Measurements from ENCODE around the gene ABLIM2. TPM values are rescaled to one million over a fixed set of nuclear protein-coding genes. Genes with fewer than 3 reads are reported as not detected.

The ABLIM2 gene
- total RNA-seq, 2 donors from 2014 or later, result 2.6 to 7.3 TPM

- H3K27me3 ChIP-seq (replicated peaks; ENCODE audit: insufficient read depth), result no peaks in the 10 kb centered on the region
- 86% methylated on average over 23 of the region's 23 CpGs for WGBS
- intact Hi-C loops (cut with DNase I), result no loop called here
- no peak for DNase-seq (ENCODE audit: low spot score)
- no peaks in the 10 kb centered on the region for H3K36me3 ChIP-seq
- H3K4me3 ChIP-seq, result no peak overlapping the region
- no peaks in the 10 kb centered on the region for H3K4me1 ChIP-seq (replicated peaks)
- H3K9me3 ChIP-seq, result no peaks in the 10 kb centered on the region
- TF ChIP-seq POLR2AphosphoS5 (IDR thresholded peaks at IDR 0.05), result no peak
- TF ChIP-seq, protein P1, sequence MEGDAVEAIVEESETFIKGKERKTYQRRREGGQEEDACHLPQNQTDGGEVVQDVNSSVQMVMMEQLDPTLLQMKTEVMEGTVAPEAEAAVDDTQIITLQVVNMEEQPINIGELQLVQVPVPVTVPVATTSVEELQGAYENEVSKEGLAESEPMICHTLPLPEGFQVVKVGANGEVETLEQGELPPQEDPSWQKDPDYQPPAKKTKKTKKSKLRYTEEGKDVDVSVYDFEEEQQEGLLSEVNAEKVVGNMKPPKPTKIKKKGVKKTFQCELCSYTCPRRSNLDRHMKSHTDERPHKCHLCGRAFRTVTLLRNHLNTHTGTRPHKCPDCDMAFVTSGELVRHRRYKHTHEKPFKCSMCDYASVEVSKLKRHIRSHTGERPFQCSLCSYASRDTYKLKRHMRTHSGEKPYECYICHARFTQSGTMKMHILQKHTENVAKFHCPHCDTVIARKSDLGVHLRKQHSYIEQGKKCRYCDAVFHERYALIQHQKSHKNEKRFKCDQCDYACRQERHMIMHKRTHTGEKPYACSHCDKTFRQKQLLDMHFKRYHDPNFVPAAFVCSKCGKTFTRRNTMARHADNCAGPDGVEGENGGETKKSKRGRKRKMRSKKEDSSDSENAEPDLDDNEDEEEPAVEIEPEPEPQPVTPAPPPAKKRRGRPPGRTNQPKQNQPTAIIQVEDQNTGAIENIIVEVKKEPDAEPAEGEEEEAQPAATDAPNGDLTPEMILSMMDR (IDR thresholded peaks at IDR 0.05), result no peak
- TF ChIP-seq POLR2A (IDR thresholded peaks at IDR 0.05), result no peak
- no peak overlapping the region for H3K27ac ChIP-seq
Observed at GRCh38 chr4:8002525-8003309, 155.9 kb downstream of the ABLIM2 start.

DNA sequence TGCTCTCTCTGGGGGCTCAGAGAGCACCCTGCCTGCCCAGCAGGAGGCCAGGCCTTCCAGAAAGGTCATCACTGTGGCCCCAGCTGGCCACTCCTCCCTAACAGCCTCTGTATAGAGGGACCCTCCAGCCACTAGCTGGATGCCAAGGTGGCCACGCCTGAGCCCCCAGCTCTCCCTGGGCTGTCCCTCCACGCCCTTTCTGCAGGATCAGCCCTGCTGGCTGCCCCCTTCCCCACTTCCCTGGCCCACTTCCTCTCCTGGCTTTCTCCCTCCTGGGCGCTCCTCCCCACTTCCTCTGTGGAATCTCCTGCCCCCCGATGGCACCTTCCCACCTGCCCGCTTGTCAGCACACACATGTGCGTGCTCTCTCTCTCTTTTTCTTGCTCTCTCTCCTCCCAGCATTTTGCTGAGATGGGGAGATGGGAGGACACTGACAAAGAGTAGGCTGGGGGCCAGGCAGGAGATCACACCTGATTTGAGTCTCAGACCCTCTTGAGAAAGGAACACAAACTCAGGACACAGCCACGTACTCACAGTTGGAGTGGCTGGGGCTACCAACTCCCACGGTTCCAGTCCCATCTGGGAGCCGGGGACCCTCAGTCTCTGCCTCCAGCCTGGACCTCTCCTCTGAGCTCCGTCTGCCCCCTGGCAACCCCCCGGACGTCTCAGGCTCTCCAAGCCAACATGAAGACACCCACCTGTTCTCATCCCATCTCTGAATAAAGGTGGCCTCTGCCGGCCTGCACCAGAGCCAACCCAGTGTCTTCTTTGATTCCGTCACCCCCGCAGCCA, 156.9 kb downstream of the ABLIM2 start:
- DNase-seq (ENCODE audit: low spot score), result no peak
- Histone ChIP-seq H3K4me3 (no peak overlapping the region), H3K27me3 (replicated peaks; ENCODE audit: insufficient read depth) (no peaks in the 10 kb centered on the region), H3K27ac (no peak overlapping the region), H3K4me1 (replicated peaks) (no peaks in the 10 kb centered on the region), H3K9me3 (no peaks in the 10 kb centered on the region), H3K36me3 (no peaks in the 10 kb centered on the region)
- WGBS, result 91% methylated on average over 15 of the region's 15 CpGs
- intact Hi-C loops (cut with DNase I), result no loop called here
- no peak for TF ChIP-seq POLR2A (IDR thresholded peaks at IDR 0.05)
- TF ChIP-seq POLR2AphosphoS5 (IDR thresholded peaks at IDR 0.05), result no peak
- TF ChIP-seq, protein P1 (IDR thresholded peaks at IDR 0.05), result no peak

DNA sequence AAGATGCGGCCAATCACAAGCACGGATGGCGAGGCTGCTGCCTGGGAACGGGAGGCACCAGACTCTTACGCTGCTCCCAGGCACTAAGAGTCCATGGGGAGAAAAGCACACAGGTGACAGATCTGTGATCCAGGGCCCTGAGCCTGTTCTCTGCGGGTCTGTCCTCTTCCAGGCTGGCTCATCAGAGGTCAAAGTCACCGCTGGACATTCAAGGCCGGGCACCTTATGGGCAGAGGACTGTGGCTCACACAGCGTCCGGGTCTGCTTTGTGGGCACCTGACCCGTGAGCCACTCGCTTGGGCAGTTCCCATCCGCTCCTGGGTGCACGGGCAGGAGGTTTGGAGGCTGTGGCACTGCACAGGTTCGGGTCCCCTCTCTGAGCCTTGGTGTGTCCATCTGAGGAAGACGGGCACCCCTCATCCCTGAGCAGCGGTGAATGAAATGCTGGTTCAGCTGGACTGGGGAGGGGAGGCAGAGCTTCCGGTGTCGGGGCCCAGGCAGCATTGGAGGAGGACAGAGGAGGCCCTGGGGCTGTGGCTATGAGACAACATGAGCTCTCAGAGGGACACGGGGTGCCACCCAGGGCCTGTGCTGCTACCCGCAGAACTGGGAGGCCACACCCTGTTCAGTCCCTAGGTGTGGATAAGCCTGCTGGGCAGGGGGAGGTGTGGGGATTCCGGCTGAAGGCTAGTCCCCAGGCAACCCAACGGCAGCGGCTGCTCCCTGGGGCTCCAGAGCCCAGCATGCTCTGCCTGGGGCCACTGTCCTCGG, 157.7 kb downstream of the ABLIM2 start:
- no peaks in the 10 kb centered on the region for H3K9me3 ChIP-seq
- H3K27ac ChIP-seq, result no peak overlapping the region
- H3K4me1 ChIP-seq (replicated peaks), result no peaks in the 10 kb centered on the region
- H3K4me3 ChIP-seq, result no peak overlapping the region
- no peak for DNase-seq (ENCODE audit: low spot score)
- H3K27me3 ChIP-seq (replicated peaks; ENCODE audit: insufficient read depth), result no peaks in the 10 kb centered on the region
- intact Hi-C loops (cut with DNase I), result no loop called here
- H3K36me3 ChIP-seq, result no peaks in the 10 kb centered on the region
- TF ChIP-seq POLR2AphosphoS5 (IDR thresholded peaks at IDR 0.05), result no peak
- no peak for TF ChIP-seq POLR2A (IDR thresholded peaks at IDR 0.05)
- TF ChIP-seq, protein P1 (IDR thresholded peaks at IDR 0.05), result no peak
- WGBS, result 86% methylated on average over 20 of the region's 25 CpGs

GRCh38 chr4:8000247-8000646, 158.4 kb downstream of the ABLIM2 start:
- Histone ChIP-seq H3K27ac (no peak overlapping the region), H3K27me3 (replicated peaks; ENCODE audit: insufficient read depth) (no peaks in the 10 kb centered on the region), H3K4me1 (replicated peaks) (no peaks in the 10 kb centered on the region), H3K4me3 (no peak overlapping the region), H3K9me3 (no peaks in the 10 kb centered on the region), H3K36me3 (no peaks in the 10 kb centered on the region)
- DNase-seq (ENCODE audit: low spot score), result no peak
- TF ChIP-seq POLR2AphosphoS5 (IDR thresholded peaks at IDR 0.05) (no peak), POLR2A (IDR thresholded peaks at IDR 0.05) (no peak)
- TF ChIP-seq, protein P1 (IDR thresholded peaks at IDR 0.05), result no peak
- intact Hi-C loops (cut with DNase I), result no loop called here
- 92% methylated on average over 8 of the region's 8 CpGs for WGBS
